Mammary epithelial cell (primary cell): Measurements from ENCODE around the gene TPD52L2.

ENCODE experiments used
- CTCF ChIP-seq, 2 donors: IDR thresholded peaks in 1 of 2; conservative IDR thresholded peaks in 1 of 2; 2 replicates each; pipeline ENCODE4 v1.5.1; 2011 to 2012; ENCODE audit warnings: inconsistent platforms in 2 of 2, low read length in 2 of 2, mild to moderate bottlenecking in 2 of 2, control low read depth in 1 of 2, low read depth in 1 of 2; ENCODE audit not compliant: insufficient read depth in 1 of 2; ENCODE audit errors: extremely low read depth in 1 of 2
- EZH2 ChIP-seq: IDR thresholded peaks from 2 replicates; pipeline ENCODE4 v1.6.1; 2012; ENCODE audit warnings: low read length, inconsistent platforms, borderline replicate concordance

- TF ChIP-seq CTCF (conservative IDR thresholded peaks at IDR 0.05 in 1 of 2, IDR thresholded peaks at IDR 0.05 in 1 of 2; ENCODE audit: extremely low read depth in 1 of 2, insufficient read depth in 1 of 2, low read depth in 1 of 2, low read length in 2 of 2) (no peak), EZH2 (no peak)
These were observed 24.7 kb upstream of the TPD52L2 start for GRCh38 chr20:63840405-63840828.
